ENCODE data around the gene TRIM63.

Gene TRIM63

DNA sequence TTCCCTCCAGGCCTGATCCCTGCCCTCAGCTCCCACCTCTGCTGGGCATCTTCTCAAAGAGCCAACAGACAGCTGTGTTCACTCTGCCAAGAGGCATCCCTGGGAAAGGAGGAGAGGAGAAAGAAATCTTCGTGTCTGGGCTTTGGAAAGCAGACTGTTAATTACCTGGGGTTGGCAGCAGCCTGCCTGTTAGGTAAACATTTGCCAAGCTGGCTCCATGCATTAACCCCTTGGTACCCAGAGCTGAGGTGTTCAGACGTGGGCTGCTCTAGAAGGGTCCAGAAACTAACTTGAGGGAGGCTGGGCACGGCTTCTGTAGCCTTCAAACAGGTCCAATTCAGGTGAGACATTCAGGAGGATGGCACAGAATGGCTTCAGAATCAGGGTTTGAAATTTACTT lies 54.6 kb downstream of the TRIM63 start:
- FAIRE-seq, result no peak

DNA sequence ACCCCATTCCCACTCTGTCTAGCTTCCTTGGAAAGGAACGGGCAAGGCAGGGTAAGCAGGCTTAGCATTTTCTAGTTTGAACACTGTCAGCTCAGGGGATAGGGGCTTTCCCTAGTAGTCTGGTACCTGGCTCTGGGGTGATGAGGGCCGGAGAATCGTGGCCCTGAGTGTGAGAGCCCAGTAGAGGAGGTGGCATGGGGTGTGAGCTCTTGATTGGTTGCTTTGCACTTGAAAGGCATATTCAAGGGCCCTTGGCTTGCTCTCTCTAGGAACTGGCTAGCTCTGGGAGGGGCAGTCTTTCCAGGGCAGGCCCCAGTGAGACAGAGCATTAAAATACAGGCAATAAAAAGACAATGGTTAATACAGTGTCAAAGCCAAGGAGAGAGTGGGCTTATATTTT lies 56.6 kb downstream of the TRIM63 start:
- no peak for FAIRE-seq

DNA sequence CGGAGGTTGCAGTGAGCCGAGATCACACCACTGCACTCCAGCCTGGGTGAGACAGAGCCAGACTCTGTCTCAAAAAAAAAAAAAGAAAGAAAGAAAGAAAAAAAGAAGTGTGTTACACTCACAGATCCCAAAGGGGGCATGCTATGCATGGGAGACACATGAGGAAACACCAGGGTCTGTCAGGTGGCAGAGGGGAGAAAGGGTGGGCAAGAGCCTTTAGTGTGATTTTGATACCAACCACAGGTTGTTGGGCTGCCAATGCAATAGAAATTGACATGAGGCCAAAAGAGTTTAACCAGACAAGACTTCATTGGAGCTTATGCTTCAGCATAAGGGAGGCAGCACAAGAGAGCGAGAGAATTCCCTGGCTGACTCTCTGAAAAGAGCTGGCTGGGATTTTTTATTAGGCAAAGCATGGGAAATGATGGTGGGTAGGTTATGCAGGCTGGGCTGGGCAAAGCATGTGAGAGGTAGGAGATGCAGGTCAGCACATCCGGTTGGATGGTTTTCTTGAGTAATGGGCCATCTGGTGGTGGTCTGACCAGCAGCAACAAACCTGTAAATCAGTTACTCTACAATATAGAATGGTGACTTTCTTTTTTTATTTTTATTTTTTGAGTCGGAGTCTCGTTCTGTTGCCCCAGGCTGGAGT lies 57.5 kb downstream of the TRIM63 start:
- FAIRE-seq, result no peak

DNA sequence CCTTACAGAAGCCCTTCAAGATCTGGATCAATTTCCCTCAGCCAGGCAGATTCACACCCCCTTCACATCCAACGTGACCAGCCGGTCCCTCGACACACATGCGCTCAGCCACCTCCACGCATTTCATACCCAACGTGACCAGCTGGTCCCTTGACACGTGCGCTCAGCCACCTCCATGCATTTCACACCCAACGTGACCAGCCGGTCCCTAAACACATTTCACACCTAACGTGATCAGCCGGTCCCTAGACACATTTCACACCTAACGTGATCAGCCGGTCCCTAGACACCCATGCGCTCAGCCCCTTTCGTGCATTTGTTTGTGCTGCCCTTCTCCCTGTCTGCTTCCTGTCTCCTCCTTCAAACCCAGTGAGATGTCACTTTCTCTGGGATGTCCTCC lies 60.7 kb downstream of the TRIM63 start:
- no peak for FAIRE-seq

DNA sequence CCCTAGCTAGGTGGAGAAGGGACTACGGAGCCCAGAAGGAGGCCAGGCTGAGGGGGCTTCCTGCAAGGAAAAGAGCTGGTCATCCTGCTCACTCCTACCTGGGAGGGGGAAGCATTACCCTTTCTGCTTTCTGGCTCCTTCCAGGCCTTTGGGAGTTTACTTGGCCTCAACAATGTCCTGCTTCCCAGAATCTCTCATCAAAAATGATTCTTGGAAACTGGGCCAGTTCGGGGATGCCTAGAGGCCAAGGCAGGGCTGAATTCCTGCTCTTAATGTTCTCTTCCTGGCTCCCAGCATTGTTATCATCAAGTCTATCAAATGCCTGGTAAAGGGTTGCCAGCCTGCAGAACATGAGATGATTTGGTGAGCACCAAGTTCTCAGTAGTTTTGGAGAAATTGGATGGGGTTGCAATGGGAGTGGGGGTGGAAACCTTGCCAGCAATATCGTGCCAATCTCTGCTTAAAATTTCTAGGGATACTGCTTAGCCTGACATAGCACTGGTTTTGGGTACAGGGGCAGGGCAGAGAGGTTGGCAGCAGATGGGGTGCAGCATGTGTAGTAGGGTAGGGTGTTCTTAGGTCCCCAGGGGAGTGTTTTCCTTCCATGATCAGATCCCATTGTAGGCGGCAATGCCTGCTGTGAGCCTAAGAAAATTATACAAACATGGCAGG lies 61.9 kb downstream of the TRIM63 start:
- FAIRE-seq, result no peak

DNA sequence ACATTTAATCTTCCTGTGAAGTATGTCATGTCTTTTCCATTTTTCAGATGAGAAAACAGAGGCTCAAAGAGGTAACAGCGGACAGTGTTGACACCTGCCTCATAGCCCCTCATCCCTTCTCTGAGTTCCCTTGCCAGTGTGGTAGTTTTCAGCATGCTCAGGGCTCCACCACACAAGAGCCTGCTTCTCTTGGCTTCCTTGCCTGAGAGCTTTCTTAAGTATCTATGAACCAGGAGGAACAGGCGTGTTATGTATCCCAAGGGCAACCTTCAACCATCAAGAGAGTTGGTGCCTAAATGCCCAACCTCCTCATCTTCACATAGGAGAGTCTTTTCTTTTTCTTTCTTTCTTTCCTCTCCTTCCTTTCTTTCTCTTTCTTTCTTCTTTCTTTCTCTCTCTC lies 63.7 kb downstream of the TRIM63 start:
- no peak for FAIRE-seq

DNA sequence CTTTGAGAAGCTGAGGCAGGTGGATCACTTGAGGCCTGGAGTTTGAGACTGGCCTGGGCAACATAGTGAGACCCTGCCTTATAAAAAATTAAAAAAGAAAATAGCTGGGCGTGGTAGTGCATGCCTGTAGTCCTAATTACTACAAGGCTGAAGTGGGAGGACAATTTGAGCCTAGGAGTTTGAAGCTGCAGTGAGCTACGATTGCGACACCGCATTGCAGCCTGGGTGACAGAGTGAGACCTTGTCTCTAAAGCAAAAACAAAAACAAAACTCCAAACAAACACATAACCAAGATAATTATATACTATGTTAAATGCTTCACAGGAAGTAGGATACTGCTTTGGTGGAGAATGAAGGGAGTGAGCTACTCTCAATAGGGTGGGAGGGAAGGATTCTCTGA lies 64.2 kb downstream of the TRIM63 start:
- no peak for FAIRE-seq

Data from colon (tissue), 2 donors.